ENCODE results near the gene SLIT3. TPM values are rescaled to one million over a fixed set of nuclear protein-coding genes. Genes with fewer than 3 reads are reported as not detected.

The SLIT3 gene
- total and polyA plus RNA-seq, 2 experiments from 2014 or later: 0.59 to 0.71 TPM

DNA sequence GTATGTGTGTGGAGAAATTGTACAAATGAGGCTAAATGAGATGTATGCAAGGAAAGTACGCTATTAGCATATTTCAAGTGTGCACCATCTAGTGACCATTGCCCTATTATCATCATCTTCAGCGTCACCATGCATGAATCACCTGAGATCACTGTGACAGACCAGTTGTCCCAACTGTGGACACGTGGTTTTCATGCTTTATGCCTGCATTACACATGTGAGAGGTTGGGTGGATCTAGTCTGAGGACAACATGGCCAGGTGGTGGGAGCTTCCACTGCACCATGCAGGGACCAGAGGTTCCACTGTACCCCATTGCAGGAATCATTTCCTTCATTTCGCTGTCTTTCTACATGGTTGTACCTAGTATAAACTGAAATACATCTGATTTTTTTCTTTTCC lies 329.8 kb downstream of the SLIT3 start:
- Histone ChIP-seq H3K27ac (ENCODE audit: low read depth) (no peak overlapping the region), H3K9me2 (ENCODE audit: insufficient read depth) (peaks cover 5% of the 10 kb centered on the region; the same call in 1 of the 2 replicates), H3K4me3 (no peak overlapping the region), H3K79me2 (replicated peaks; ENCODE audit: insufficient read depth) (no peaks in the 10 kb centered on the region), H3K4me1 (ENCODE audit: insufficient read depth) (peaks cover 3% of the 10 kb centered on the region; the same call in 1 of the 2 replicates), H4K20me1 (replicated peaks; ENCODE audit: insufficient read depth) (no peaks in the 10 kb centered on the region), H2AFZ (no peak overlapping the region), H3K4me2 (no peak overlapping the region), H3K27me3 (ENCODE audit: insufficient read depth) (no peaks in the 10 kb centered on the region), H3K36me3 (ENCODE audit: insufficient read depth) (no peaks in the 10 kb centered on the region), H3F3A (replicated peaks; ENCODE audit: low read depth) (no peaks in the 10 kb centered on the region)
- ATAC-seq (no peak), DNase-seq (ENCODE audit: low spot score) (no peak)
- no peak overlapping the region for H3K27ac Mint-ChIP-seq
- no peak overlapping the region for H3K4me3 Mint-ChIP-seq
- TF ChIP-seq POLR2AphosphoS5 (IDR thresholded peaks at IDR 0.05; ENCODE audit: low read depth) (no peak), REST (IDR thresholded peaks at IDR 0.05; ENCODE audit: unreplicated experiment) (no peak), NANOG (IDR thresholded peaks at IDR 0.05; ENCODE audit: borderline replicate concordance) (no peak), EZH2phosphoT487 (IDR thresholded peaks at IDR 0.05; ENCODE audit: unreplicated experiment) (no peak), ZNF114 (CRISPR knock-in tag; IDR thresholded peaks at IDR 0.05) (no peak), CREB1 (CRISPR knock-in tag; IDR thresholded peaks at IDR 0.05; ENCODE audit: low read depth) (no peak), EZH2 (IDR thresholded peaks at IDR 0.05; ENCODE audit: low read depth, unreplicated experiment) (no peak), ETS1 (IDR thresholded peaks at IDR 0.05) (no peak), ZNF331 (CRISPR knock-in tag; IDR thresholded peaks at IDR 0.05; ENCODE audit: low read depth) (no peak), STAT1 (IDR thresholded peaks at IDR 0.05; ENCODE audit: unreplicated experiment) (no peak), CTCF (conservative IDR thresholded peaks at IDR 0.05; ENCODE audit: low read depth in 2 of 2) (no peak), ZNF462 (CRISPR knock-in tag; IDR thresholded peaks at IDR 0.05) (no peak), JUNB (IDR thresholded peaks at IDR 0.05; ENCODE audit: unreplicated experiment) (no peak)
- H3K9me3 Mint-ChIP-seq: no peaks in the 10 kb centered on the region
- peaks cover 3% of the 10 kb centered on the region for H3K27me3 Mint-ChIP-seq (ENCODE audit: insufficient read depth, low read depth, poor library complexity)
- peaks cover 10% of the 10 kb centered on the region for H3K4me1 Mint-ChIP-seq
- H3K36me3 Mint-ChIP-seq (ENCODE audit: low read depth): no peaks in the 10 kb centered on the region

All from GM23338 (cell line).